ENCODE data around the gene SET.

DNA sequence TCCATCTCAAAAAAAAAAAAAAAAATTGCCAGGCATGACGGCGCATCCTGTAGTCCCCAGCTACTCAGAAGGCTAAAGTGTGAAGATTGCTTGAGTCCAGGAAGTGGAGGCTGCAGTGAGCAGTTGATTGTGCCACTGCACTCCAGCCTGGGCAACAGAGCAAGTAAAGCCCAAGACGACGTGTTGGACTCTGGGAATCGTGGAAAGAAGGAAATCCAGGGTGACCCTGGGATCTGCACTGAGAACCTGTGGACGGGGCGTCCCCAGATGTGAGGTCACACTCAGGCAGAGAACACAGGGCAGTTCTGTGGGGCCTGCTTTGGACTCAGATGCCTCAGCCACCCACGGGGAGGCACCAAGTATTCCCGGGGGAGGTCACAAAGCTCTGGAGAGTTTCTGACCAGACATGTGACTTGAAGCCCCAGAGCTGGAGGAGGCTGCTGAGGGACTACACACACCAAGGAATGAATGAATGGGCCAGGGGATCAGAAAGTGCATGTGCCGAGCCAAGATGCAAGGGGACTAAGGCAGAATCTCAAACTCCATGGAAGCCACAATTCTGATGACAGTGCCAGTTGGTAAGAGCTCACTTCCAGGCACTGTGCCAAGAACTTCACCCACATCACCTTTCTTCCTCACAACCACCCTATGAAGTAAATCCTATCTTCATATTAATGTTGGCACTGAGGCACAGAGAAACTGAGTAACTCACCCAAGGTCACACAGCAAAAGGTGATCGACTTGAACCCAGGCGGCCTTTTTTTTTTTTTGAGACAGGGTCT lies 45.3 kb upstream of the SET start:
- no peak for TF ChIP-seq ZFP3 (CRISPR knock-in tag; IDR thresholded peaks at IDR 0.05)
- TF ChIP-seq ZFP30 (CRISPR knock-in tag; IDR thresholded peaks at IDR 0.05), result no peak
- TF ChIP-seq, protein P1, sequence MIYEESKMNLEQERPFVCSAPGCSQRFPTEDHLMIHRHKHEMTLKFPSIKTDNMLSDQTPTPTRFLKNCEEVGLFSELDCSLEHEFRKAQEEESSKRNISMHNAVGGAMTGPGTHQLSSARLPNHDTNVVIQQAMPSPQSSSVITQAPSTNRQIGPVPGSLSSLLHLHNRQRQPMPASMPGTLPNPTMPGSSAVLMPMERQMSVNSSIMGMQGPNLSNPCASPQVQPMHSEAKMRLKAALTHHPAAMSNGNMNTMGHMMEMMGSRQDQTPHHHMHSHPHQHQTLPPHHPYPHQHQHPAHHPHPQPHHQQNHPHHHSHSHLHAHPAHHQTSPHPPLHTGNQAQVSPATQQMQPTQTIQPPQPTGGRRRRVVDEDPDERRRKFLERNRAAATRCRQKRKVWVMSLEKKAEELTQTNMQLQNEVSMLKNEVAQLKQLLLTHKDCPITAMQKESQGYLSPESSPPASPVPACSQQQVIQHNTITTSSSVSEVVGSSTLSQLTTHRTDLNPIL (CRISPR knock-in tag; IDR thresholded peaks at IDR 0.05; ENCODE audit: low read depth), result no peak
- TF ChIP-seq CSDC2 (CRISPR knock-in tag; IDR thresholded peaks at IDR 0.05), result no peak
- TF ChIP-seq RARB (CRISPR knock-in tag; IDR thresholded peaks at IDR 0.05), result no peak
- TF ChIP-seq, protein P2, sequence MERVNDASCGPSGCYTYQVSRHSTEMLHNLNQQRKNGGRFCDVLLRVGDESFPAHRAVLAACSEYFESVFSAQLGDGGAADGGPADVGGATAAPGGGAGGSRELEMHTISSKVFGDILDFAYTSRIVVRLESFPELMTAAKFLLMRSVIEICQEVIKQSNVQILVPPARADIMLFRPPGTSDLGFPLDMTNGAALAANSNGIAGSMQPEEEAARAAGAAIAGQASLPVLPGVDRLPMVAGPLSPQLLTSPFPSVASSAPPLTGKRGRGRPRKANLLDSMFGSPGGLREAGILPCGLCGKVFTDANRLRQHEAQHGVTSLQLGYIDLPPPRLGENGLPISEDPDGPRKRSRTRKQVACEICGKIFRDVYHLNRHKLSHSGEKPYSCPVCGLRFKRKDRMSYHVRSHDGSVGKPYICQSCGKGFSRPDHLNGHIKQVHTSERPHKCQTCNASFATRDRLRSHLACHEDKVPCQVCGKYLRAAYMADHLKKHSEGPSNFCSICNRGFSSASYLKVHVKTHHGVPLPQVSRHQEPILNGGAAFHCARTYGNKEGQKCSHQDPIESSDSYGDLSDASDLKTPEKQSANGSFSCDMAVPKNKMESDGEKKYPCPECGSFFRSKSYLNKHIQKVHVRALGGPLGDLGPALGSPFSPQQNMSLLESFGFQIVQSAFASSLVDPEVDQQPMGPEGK (CRISPR knock-in tag; IDR thresholded peaks at IDR 0.05; ENCODE audit: borderline replicate concordance), result no peak
- TF ChIP-seq TOX (CRISPR knock-in tag; IDR thresholded peaks at IDR 0.05; ENCODE audit: borderline replicate concordance), result no peak
- TF ChIP-seq, protein P3, sequence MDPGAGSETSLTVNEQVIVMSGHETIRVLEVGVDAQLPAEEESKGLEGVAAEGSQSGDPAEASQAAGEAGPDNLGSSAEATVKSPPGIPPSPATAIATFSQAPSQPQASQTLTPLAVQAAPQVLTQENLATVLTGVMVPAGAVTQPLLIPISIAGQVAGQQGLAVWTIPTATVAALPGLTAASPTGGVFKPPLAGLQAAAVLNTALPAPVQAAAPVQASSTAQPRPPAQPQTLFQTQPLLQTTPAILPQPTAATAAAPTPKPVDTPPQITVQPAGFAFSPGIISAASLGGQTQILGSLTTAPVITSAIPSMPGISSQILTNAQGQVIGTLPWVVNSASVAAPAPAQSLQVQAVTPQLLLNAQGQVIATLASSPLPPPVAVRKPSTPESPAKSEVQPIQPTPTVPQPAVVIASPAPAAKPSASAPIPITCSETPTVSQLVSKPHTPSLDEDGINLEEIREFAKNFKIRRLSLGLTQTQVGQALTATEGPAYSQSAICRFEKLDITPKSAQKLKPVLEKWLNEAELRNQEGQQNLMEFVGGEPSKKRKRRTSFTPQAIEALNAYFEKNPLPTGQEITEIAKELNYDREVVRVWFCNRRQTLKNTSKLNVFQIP (CRISPR knock-in tag; IDR thresholded peaks at IDR 0.05; ENCODE audit: borderline replicate concordance, low read depth), result no peak
- no peak for TF ChIP-seq ARNTL (CRISPR knock-in tag; IDR thresholded peaks at IDR 0.05; ENCODE audit: borderline replicate concordance, low read depth)
- TF ChIP-seq ESRRG (CRISPR knock-in tag; IDR thresholded peaks at IDR 0.05), result no peak
- TF ChIP-seq GLIS3 (CRISPR knock-in tag; IDR thresholded peaks at IDR 0.05), result no peak
- TF ChIP-seq SNAI2 (CRISPR knock-in tag; IDR thresholded peaks at IDR 0.05), result no peak
